Transverse colon (tissue), 4 donors: ENCODE results near the gene CHSY1. TPM values are rescaled to one million over a fixed set of nuclear protein-coding genes. Genes with fewer than 3 reads are reported as not detected.

ENCODE experiments used
- DNase-seq: peaks from one replicate; pipeline ENCODE4 v3.0.0-alpha.2; 2019
- H3K27ac ChIP-seq, 4 donors: fragments of 200-600 bp; sonication (generic); 2 replicates each; pipeline ENCODE4 v1.5.1; 2016 to 2018; ENCODE audit warnings: inconsistent platforms in 4 of 4
- H3K27me3 ChIP-seq: fragments of 200-600 bp; sonication (generic); 2 replicates; pipeline ENCODE4 v1.5.1; 2017; ENCODE audit warnings: inconsistent platforms
- H3K36me3 ChIP-seq, 4 donors: fragments of 200-600 bp; sonication (generic); 2 replicates each; pipeline ENCODE4 v1.5.1; 2017 to 2019; ENCODE audit warnings: inconsistent platforms in 4 of 4
- H3K4me1 ChIP-seq, 4 donors: fragments of 200-600 bp; sonication (generic); 2 replicates each; pipeline ENCODE4 v1.5.1; 2017 to 2020; ENCODE audit warnings: inconsistent platforms in 4 of 4
- H3K4me3 ChIP-seq, 4 donors: fragments of 200-600 bp; sonication (generic); 1 replicate in 1 of 4; 2 replicates in 3 of 4; pipeline versions ENCODE4 v1.5.1 to v1.6.1; 2017 to 2019; ENCODE audit warnings: inconsistent platforms in 4 of 4
- H3K9me3 ChIP-seq, 2 donors: fragments of 200-600 bp; sonication (generic); 2 replicates each; pipeline ENCODE4 v1.5.1; 2017 to 2019; ENCODE audit warnings: inconsistent platforms in 2 of 2
- EP300 ChIP-seq: sonication (generic); formaldehyde crosslinking; IDR thresholded peaks from one replicate; pipeline ENCODE4 v1.6.1; 2017; ENCODE audit warnings: antibody characterized with exemption, low read depth
- POLR2A ChIP-seq: fragments of 450-650 bp; IDR thresholded peaks from one replicate; pipeline ENCODE4 v1.6.1; 2016; ENCODE audit warnings: antibody characterized with exemption, mild to moderate bottlenecking, moderate library complexity
- POLR2AphosphoS5 ChIP-seq, 3 donors: sonication (generic); formaldehyde crosslinking; IDR thresholded peaks; one replicate each; pipeline ENCODE4 v1.6.1; 2016; ENCODE audit warnings: antibody characterized with exemption in 3 of 3
- WGBS, 2 donors: methylation state at CpG; one replicate each; pipeline ENCODE4 v1.1.5; 2018; ENCODE audit warnings: low coverage in 1 of 2; 5-methylcytosine and 5-hydroxymethylcytosine counted together
- in situ Hi-C, 4 donors: fragments of 200-750 bp; cut with MboI; loops; one replicate each; pipeline versions ENCODE4 v1.15.0 to v1.15.1; 2017; ENCODE audit warnings: low sequenced_read_pairs in 3 of 4, low pct_ligation_motif_present in 1 of 4, low pct_unique_long_range_greater_than_20kb in 1 of 4
- intact Hi-C: fragments of 100-400 bp; cut with DNase I; formaldehyde crosslinking; loops from one replicate; pipeline ENCODE4 v1.15.1; 2023; ENCODE audit warnings: low total_unique reads
- total RNA-seq, 4 donors: library from RNA; depleted of rRNA; stranded (reverse); fragments of >200 nt; gene quantifications; one replicate each; pipeline ENCODE4 v1.1.0, GENCODE V29; 2016
- TF ChIP-seq, protein P1 (sequence below), 5 experiments: fragments of 200-600 bp in 3 of 5; fragments of 450-650 bp in 2 of 5; sonication (generic) in 3 of 5; IDR thresholded peaks; 1 replicate in 2 of 5; 2 replicates in 3 of 5; pipeline ENCODE4 v1.5.1; 2016 to 2017; ENCODE audit warnings: antibody characterized with exemption in 5 of 5, inconsistent platforms in 3 of 5, mild to moderate bottlenecking in 2 of 5, moderate library complexity in 1 of 5

CHSY1 gene
- total RNA-seq, 4 donors from 2014 or later, result 4.0 to 33.7 (median 11.8) TPM

DNA sequence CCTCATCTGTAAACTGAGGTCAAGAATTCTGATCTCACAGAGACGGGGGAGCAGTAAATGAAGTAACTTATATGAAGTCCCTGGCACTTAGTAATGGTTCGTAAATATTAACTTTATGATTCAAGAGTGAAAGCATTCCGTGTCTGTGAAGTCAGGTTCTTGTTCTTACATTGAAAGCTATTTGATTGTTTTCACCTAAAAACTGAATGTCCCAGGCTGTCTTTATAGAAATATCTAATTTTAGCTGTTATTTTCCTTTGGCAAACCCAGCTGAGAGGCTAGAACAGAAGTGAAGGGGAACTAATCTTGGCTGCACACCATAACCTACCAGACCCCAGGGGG, 84.5 kb downstream of the CHSY1 start:
- Histone ChIP-seq H3K4me3 (no peak overlapping the region), H3K27ac (peak overlapping the region; percentile 33 to 65 (median 60)), H3K27me3 (no peaks in the 10 kb centered on the region), H3K36me3 (no peaks in the 10 kb centered on the region), H3K4me1 (peaks cover 0 to 11% (median 7%) of the 10 kb centered on the region in 4 donors), H3K9me3 (peaks cover 21 to 22% of the 10 kb centered on the region in 2 donors)
- DNase-seq, result no peak
- in situ Hi-C loops (no loop called here), intact Hi-C loops (no loop called here)
- TF ChIP-seq POLR2A (no peak), EP300 (no peak), POLR2AphosphoS5 (IDR thresholded peaks at IDR 0.05) (no peak)
- TF ChIP-seq, protein P1, sequence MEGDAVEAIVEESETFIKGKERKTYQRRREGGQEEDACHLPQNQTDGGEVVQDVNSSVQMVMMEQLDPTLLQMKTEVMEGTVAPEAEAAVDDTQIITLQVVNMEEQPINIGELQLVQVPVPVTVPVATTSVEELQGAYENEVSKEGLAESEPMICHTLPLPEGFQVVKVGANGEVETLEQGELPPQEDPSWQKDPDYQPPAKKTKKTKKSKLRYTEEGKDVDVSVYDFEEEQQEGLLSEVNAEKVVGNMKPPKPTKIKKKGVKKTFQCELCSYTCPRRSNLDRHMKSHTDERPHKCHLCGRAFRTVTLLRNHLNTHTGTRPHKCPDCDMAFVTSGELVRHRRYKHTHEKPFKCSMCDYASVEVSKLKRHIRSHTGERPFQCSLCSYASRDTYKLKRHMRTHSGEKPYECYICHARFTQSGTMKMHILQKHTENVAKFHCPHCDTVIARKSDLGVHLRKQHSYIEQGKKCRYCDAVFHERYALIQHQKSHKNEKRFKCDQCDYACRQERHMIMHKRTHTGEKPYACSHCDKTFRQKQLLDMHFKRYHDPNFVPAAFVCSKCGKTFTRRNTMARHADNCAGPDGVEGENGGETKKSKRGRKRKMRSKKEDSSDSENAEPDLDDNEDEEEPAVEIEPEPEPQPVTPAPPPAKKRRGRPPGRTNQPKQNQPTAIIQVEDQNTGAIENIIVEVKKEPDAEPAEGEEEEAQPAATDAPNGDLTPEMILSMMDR (IDR thresholded peaks at IDR 0.05), result no peak
- 66 to 72% methylated on average over 3 of the region's 3 CpGs for WGBS, 2 donors

GRCh38 chr15:101165905-101166471, 85.9 kb downstream of the CHSY1 start:
- TF ChIP-seq EP300 (no peak), POLR2A (no peak), POLR2AphosphoS5 (IDR thresholded peaks at IDR 0.05) (no peak)
- TF ChIP-seq, protein P1 (IDR thresholded peaks at IDR 0.05), result no peak
- 90 to 94% methylated on average over 2 of the region's 2 CpGs for WGBS, 2 donors
- no peaks in the 10 kb centered on the region for H3K27me3 ChIP-seq
- no peak overlapping the region for H3K27ac ChIP-seq
- peaks cover 0 to 11% (median 7%) of the 10 kb centered on the region in 4 donors for H3K4me1 ChIP-seq
- H3K4me3 ChIP-seq, result no peak overlapping the region
- DNase-seq, result no peak
- in situ Hi-C loops (no loop called here), intact Hi-C loops (no loop called here)
- H3K36me3 ChIP-seq, result no peaks in the 10 kb centered on the region
- H3K9me3 ChIP-seq, result peaks cover 21 to 22% of the 10 kb centered on the region in 2 donors

DNA sequence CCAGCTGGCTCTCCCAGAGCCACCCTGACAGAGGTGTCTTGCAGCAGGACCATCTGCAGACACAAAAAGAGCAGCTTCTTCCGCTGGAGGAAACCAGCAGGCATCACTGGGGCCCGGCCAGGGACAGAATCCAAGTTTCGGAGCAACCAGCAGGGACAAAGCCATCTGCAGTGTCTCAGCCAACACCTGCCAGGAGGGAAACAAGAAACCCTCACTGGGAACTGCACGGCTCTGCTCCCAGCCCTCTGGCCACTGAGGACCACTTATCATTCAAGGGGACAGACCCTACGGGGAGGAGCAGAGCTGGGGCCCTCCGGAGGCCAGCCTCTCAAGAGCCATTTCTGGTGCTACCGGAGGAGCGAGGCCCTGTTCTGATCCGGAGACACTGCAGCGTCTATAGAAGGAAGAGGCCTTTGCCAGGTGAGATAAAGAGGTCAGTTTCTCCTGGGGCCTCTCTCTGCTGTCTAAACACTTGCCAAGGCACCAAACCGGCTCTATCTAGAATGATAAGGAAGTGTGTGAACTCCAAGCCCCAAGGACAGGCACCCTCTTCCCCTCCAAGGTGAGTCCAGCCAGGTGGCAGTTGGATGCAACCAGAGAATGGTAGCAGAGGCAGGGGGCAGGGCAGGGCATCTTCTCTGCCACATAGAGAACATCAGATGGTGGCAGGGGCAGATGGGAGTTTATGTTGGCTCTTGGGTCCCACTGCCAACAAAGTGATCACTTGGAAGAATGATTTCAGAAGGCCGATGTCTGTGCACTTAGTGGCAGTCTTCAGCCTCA, 89.0 kb downstream of the CHSY1 start:
- intact Hi-C loops (no loop called here), in situ Hi-C loops (no loop called here)
- Histone ChIP-seq H3K27ac (no peak overlapping the region), H3K4me3 (no peak overlapping the region), H3K4me1 (peaks cover 0 to 4% (median 2%) of the 10 kb centered on the region in 4 donors), H3K36me3 (no peaks in the 10 kb centered on the region), H3K27me3 (no peaks in the 10 kb centered on the region), H3K9me3 (peaks cover 21 to 22% of the 10 kb centered on the region in 2 donors)
- TF ChIP-seq POLR2A, result no peak
- no peak for TF ChIP-seq POLR2AphosphoS5 (IDR thresholded peaks at IDR 0.05)
- TF ChIP-seq EP300, result no peak
- TF ChIP-seq, protein P1 (IDR thresholded peaks at IDR 0.05), result no peak
- WGBS, 2 donors, result 73% methylated on average over 12 of the region's 12 CpGs; no CpG with 5 or more reads in 1 of the 2 donors
- DNase-seq, result no peak

DNA sequence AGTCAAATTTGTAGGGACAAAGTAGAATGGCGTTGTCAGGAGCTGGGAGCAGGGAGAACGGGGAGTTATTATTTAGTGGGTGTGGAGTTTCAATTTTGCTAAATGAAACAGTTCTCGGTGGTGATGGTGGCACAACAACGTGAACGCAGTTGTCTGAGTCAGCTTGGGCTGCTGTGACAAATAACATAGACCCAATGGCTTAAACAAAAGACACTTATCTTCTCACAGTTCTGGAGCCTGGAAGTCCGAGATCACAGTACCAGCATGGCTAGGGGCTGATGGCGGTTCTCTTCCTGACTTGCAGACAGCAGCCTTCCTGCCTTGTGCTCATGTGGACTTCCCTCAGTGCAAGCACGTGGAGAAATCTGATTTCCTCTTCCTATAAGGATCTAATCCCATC, 90.2 kb downstream of the CHSY1 start:
- Histone ChIP-seq H3K9me3 (peaks cover 21 to 22% of the 10 kb centered on the region in 2 donors), H3K36me3 (no peaks in the 10 kb centered on the region), H3K27me3 (no peaks in the 10 kb centered on the region), H3K27ac (no peak overlapping the region), H3K4me1 (no peaks in the 10 kb centered on the region), H3K4me3 (no peak overlapping the region)
- intact Hi-C loops, result no loop called here
- in situ Hi-C loops, result no loop called here
- 68 to 69% methylated on average over 2 to 8 of the region's 8 CpGs for WGBS, 2 donors
- no peak for DNase-seq
- no peak for TF ChIP-seq EP300
- TF ChIP-seq POLR2AphosphoS5 (IDR thresholded peaks at IDR 0.05), result no peak
- TF ChIP-seq, protein P1 (IDR thresholded peaks at IDR 0.05), result no peak
- no peak for TF ChIP-seq POLR2A
